SHP77 (cell line): Measurements from ENCODE around the gene DCAKD.
A peak's percentile ranks its signal among the peaks of the same experiment; 100 is the strongest.

Source experiments
- DNase-seq, 2 experiments: peaks; one replicate each; lab custom pipeline; 2025; lab: John Stamatoyannopoulos, UW

The DCAKD gene

GRCh38 chr17:45051060-45051719 is at the start of gene DCAKD:
DCAKD (minus strand) TSS chr17:45051632; CDS start chr17:45034885, 16,747 bp downstream.
- peak; percentile 86 to 96 for DNase-seq

GRCh38 chr17:45098869-45099616 is 47.6 kb upstream of the DCAKD start:
- peak; percentile 67 to 77 for DNase-seq

- DNase-seq: no peak
These were observed 46.8 kb upstream of the DCAKD start for GRCh38 chr17:45098081-45098868.

GRCh38 chr17:45096926-45097325 is 45.5 kb upstream of the DCAKD start:
- no peak for DNase-seq

- DNase-seq: no peak
These were observed 44.7 kb upstream of the DCAKD start for GRCh38 chr17:45096141-45096540.

GRCh38 chr17:45093444-45094110 is 42.1 kb upstream of the DCAKD start:
- DNase-seq: no peak

GRCh38 chr17:45092911-45093430 is 41.5 kb upstream of the DCAKD start:
- DNase-seq: no peak

- no peak for DNase-seq
These were observed 40.5 kb upstream of the DCAKD start for GRCh38 chr17:45091778-45092425.

- DNase-seq: no peak
These were observed 39.3 kb upstream of the DCAKD start for GRCh38 chr17:45090711-45091110.

- no peak for DNase-seq
These were observed 37.3 kb upstream of the DCAKD start for GRCh38 chr17:45088741-45089140.

- no peak for DNase-seq
These were observed 36.5 kb upstream of the DCAKD start for GRCh38 chr17:45087978-45088377.

- no peak for DNase-seq
These were observed 36.1 kb upstream of the DCAKD start for GRCh38 chr17:45087504-45087975.

GRCh38 chr17:45086865-45087503 is 35.6 kb upstream of the DCAKD start:
- no peak for DNase-seq

GRCh38 chr17:45086391-45086790 is 35.0 kb upstream of the DCAKD start:
- no peak for DNase-seq

GRCh38 chr17:45081047-45081703 is 29.7 kb upstream of the DCAKD start:
- no peak for DNase-seq

- no peak for DNase-seq
These were observed 26.2 kb upstream of the DCAKD start for GRCh38 chr17:45077643-45078042.

- DNase-seq: no peak
These were observed 22.1 kb upstream of the DCAKD start for GRCh38 chr17:45073414-45074070.

- no peak for DNase-seq
These were observed 19.4 kb upstream of the DCAKD start for GRCh38 chr17:45070809-45071208.

GRCh38 chr17:45070001-45070400 is 18.6 kb upstream of the DCAKD start:
- DNase-seq: no peak

- DNase-seq: no peak
These were observed 16.2 kb upstream of the DCAKD start for GRCh38 chr17:45067637-45068036.
